Neural progenitor cell (in vitro differentiated cells): ENCODE results near the gene HGD. TPM values are rescaled to one million over a fixed set of nuclear protein-coding genes. Genes with fewer than 3 reads are reported as not detected.

ENCODE experiments used
- DNase-seq: peaks from one replicate; pipeline ENCODE4 v3.0.0-alpha.2; 2016; ENCODE audit warnings: low spot score
- H2AFZ ChIP-seq: fragments of 200-600 bp; sonication (generic); replicated peaks from 2 replicates; pipeline ENCODE4 v1.6.1; 2016; ENCODE audit warnings: antibody characterized with exemption
- H3F3A ChIP-seq: fragments of 200-600 bp; sonication (generic); 2 replicates; pipeline ENCODE4 v1.6.1; 2016; ENCODE audit warnings: antibody characterized with exemption, low read depth
- H3K27ac ChIP-seq: fragments of 200-600 bp; sonication (generic); 2 replicates; pipeline ENCODE4 v1.5.1; 2016; ENCODE audit warnings: mild to moderate bottlenecking
- H3K27me3 ChIP-seq: fragments of 200-600 bp; sonication (generic); 2 replicates; pipeline ENCODE4 v1.6.1; 2016; ENCODE audit warnings: mild to moderate bottlenecking, moderate library complexity
- H3K36me3 ChIP-seq: fragments of 200-600 bp; sonication (generic); 2 replicates; pipeline ENCODE4 v1.5.1; 2016
- H3K4me1 ChIP-seq: fragments of 200-600 bp; sonication (generic); 2 replicates; pipeline ENCODE4 v1.6.1; 2016; ENCODE audit warnings: mixed run types
- H3K4me2 ChIP-seq: fragments of 200-600 bp; sonication (generic); 2 replicates; pipeline ENCODE4 v1.6.1; 2016
- H3K4me3 ChIP-seq: fragments of 200-600 bp; sonication (generic); 2 replicates; pipeline ENCODE4 v1.5.1; 2016
- H3K79me2 ChIP-seq: fragments of 200-600 bp; sonication (generic); 2 replicates; pipeline ENCODE4 v1.6.1; 2016; ENCODE audit warnings: low read depth
- H3K9ac ChIP-seq: fragments of 200-600 bp; sonication (generic); 2 replicates; pipeline ENCODE4 v1.6.1; 2016
- H3K9me3 ChIP-seq: fragments of 200-600 bp; sonication (generic); 2 replicates; pipeline ENCODE4 v1.5.1; 2016; ENCODE audit warnings: low read depth
- H4K20me1 ChIP-seq: fragments of 200-600 bp; sonication (generic); 2 replicates; pipeline ENCODE4 v1.6.1; 2016; ENCODE audit warnings: low read depth
- H3K27ac Mint-ChIP-seq: 3 replicates; pipeline ENCODE4 v1.8.0; 2021; ENCODE audit warnings: mixed read lengths
- H3K27me3 Mint-ChIP-seq: 2 replicates; pipeline ENCODE4 v1.8.0; 2022; ENCODE audit warnings: low read depth, mild to moderate bottlenecking, inconsistent platforms, moderate library complexity, mixed read lengths; ENCODE audit not compliant: insufficient read depth
- H3K36me3 Mint-ChIP-seq: 3 replicates; pipeline ENCODE4 v1.8.0; 2021; ENCODE audit warnings: mixed read lengths
- H3K4me1 Mint-ChIP-seq: 3 replicates; pipeline ENCODE4 v1.8.0; 2021; ENCODE audit warnings: mixed read lengths
- H3K4me3 Mint-ChIP-seq: 3 replicates; pipeline ENCODE4 v1.8.0; 2021; ENCODE audit warnings: mild to moderate bottlenecking, moderate library complexity, mixed read lengths
- H3K9me3 Mint-ChIP-seq: 3 replicates; pipeline ENCODE4 v1.8.0; 2020; ENCODE audit warnings: mixed read lengths
- EZH2 ChIP-seq: fragments of 200-600 bp; sonication (generic); IDR thresholded peaks from 2 replicates; pipeline ENCODE4 v1.6.1; 2017; ENCODE audit warnings: antibody characterized with exemption, mild to moderate bottlenecking, moderate library complexity
- EZH2phosphoT487 ChIP-seq: fragments of 200-600 bp; sonication (generic); IDR thresholded peaks from 2 replicates; pipeline ENCODE4 v1.6.1; 2017; ENCODE audit warnings: antibody characterized with exemption
- total RNA-seq: library from RNA; depleted of rRNA; stranded (reverse); fragments of >200 nt; gene quantifications from 2 replicates; pipeline ENCODE4 v1.2.3, GENCODE V29; 2015; ENCODE audit warnings: low replicate concordance
- TF ChIP-seq, protein P1 (sequence below): fragments of 200-600 bp; sonication (generic); IDR thresholded peaks from 2 replicates; pipeline ENCODE4 v1.5.1; 2017; ENCODE audit warnings: antibody characterized with exemption, mild to moderate bottlenecking

The HGD gene
- total RNA-seq, 1 donor from 2014 or later, result not detected

DNA sequence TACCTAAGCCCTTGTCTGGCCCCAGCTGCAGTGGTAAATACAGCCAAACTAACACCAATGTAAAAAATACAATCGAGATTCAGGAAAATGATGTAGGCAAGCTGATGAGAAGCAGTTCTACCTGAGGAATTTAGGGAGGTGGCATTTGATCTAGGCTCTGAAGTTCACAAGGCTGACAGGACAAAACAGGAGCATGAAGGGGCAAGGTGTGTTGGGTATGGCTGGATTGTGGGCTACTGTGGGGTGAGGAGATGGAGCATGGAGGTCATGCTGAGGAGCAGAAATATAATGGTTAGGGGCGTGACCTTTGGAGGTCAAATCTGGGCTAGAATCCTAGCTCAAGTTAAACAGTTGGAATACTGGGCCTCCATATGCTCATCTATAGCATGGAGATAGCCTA is 79.4 kb downstream of the HGD start:
- no peak overlapping the region for H3K4me2 ChIP-seq
- H3K27me3 ChIP-seq, result no peaks in the 10 kb centered on the region
- no peaks in the 10 kb centered on the region for H3K9me3 ChIP-seq
- H4K20me1 ChIP-seq, result peaks cover 31% of the 10 kb centered on the region
- no peak overlapping the region for H3K4me3 ChIP-seq
- no peak overlapping the region for H3K27ac ChIP-seq
- peaks cover 4% of the 10 kb centered on the region for H3K36me3 ChIP-seq
- H3K4me1 ChIP-seq, result peaks cover 2% of the 10 kb centered on the region
- H3K36me3 Mint-ChIP-seq, result peaks cover 10% of the 10 kb centered on the region
- peaks cover 30% of the 10 kb centered on the region for H3K79me2 ChIP-seq
- no peaks in the 10 kb centered on the region for H3K9me3 Mint-ChIP-seq
- H3K4me1 Mint-ChIP-seq, result peaks cover 3% of the 10 kb centered on the region
- TF ChIP-seq, protein P1, sequence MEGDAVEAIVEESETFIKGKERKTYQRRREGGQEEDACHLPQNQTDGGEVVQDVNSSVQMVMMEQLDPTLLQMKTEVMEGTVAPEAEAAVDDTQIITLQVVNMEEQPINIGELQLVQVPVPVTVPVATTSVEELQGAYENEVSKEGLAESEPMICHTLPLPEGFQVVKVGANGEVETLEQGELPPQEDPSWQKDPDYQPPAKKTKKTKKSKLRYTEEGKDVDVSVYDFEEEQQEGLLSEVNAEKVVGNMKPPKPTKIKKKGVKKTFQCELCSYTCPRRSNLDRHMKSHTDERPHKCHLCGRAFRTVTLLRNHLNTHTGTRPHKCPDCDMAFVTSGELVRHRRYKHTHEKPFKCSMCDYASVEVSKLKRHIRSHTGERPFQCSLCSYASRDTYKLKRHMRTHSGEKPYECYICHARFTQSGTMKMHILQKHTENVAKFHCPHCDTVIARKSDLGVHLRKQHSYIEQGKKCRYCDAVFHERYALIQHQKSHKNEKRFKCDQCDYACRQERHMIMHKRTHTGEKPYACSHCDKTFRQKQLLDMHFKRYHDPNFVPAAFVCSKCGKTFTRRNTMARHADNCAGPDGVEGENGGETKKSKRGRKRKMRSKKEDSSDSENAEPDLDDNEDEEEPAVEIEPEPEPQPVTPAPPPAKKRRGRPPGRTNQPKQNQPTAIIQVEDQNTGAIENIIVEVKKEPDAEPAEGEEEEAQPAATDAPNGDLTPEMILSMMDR, result no peak
- no peak for TF ChIP-seq EZH2phosphoT487
- no peak for TF ChIP-seq EZH2
- H3K4me3 Mint-ChIP-seq, result no peak overlapping the region
- H2AFZ ChIP-seq, result no peak overlapping the region
- no peak overlapping the region for H3K9ac ChIP-seq
- peaks cover 26% of the 10 kb centered on the region for H3F3A ChIP-seq
- H3K27me3 Mint-ChIP-seq, result peaks cover 6% of the 10 kb centered on the region
- no peak overlapping the region for H3K27ac Mint-ChIP-seq
- DNase-seq, result no peak

DNA sequence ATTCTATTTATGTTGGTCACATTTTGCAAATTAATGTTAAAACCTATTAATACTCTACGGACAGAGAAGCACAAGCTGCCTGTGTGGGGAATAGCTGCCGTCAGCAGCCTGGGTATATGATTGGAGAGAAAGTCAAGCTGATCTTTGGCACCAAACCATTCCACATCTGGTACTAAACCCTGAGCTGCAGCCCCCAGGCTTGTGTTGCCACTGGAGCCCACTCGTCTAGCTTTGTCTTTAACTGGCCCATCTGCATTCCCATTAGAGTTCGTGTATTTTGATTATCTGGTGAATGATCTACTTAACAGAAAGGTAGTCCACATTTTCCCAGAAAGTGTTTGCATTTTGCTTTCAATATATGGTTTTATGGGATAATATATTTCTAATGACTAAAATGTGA is 80.5 kb downstream of the HGD start:
- H3K27me3 ChIP-seq, result no peaks in the 10 kb centered on the region
- no peak overlapping the region for H3K27ac ChIP-seq
- no peak for DNase-seq
- Mint-ChIP-seq H3K36me3 (peaks cover 12% of the 10 kb centered on the region), H3K4me1 (peaks cover 10% of the 10 kb centered on the region), H3K9me3 (no peaks in the 10 kb centered on the region), H3K27me3 (peaks cover 3% of the 10 kb centered on the region), H3K4me3 (no peak overlapping the region), H3K27ac (no peak overlapping the region)
- H3K4me1 ChIP-seq, result peaks cover 7% of the 10 kb centered on the region
- peaks cover 26% of the 10 kb centered on the region for H3F3A ChIP-seq
- H3K79me2 ChIP-seq, result peaks cover 41% of the 10 kb centered on the region
- TF ChIP-seq, protein P1, result no peak
- TF ChIP-seq EZH2phosphoT487 (no peak), EZH2 (no peak)
- peaks cover 38% of the 10 kb centered on the region for H4K20me1 ChIP-seq
- H3K9ac ChIP-seq, result no peak overlapping the region
- no peak overlapping the region for H3K4me2 ChIP-seq
- H3K36me3 ChIP-seq, result peaks cover 8% of the 10 kb centered on the region
- no peak overlapping the region for H3K4me3 ChIP-seq
- H3K9me3 ChIP-seq, result no peaks in the 10 kb centered on the region
- H2AFZ ChIP-seq, result no peak overlapping the region

DNA sequence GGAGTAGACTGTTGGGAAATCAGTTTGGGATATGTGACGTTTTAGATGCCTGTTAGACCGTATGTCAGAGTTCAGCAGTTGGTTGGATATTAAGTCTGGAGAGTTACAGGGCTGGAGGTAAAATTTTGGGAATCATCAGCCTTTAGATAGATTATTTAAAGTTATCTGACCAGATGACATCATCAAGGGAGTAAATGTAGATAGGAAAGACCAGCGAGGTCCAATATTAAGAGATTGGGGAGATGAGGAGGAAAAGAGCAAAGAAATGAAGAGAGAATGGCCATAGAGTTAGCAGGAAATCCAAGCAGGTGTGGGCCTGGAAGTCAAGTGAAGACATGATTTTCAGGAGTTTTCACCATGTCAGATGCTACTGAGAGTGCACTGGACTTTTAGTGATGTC is 82.8 kb downstream of the HGD start:
- peaks cover 12% of the 10 kb centered on the region for H3K36me3 Mint-ChIP-seq
- H3K4me3 Mint-ChIP-seq, result no peak overlapping the region
- H3K4me1 Mint-ChIP-seq, result peaks cover 10% of the 10 kb centered on the region

More for the DNA sequence above, 82.8 kb downstream of the HGD start:
- no peak overlapping the region for H3K27ac ChIP-seq
- DNase-seq, result no peak
- no peaks in the 10 kb centered on the region for H3K27me3 ChIP-seq
- H2AFZ ChIP-seq, result no peak overlapping the region
- H3K4me2 ChIP-seq, result no peak overlapping the region
- H3K4me1 ChIP-seq, result peaks cover 4% of the 10 kb centered on the region
- H3K4me3 ChIP-seq, result no peak overlapping the region
- H3K27me3 Mint-ChIP-seq, result peaks cover 5% of the 10 kb centered on the region
- H3K36me3 ChIP-seq, result peaks cover 8% of the 10 kb centered on the region
- H4K20me1 ChIP-seq, result peaks cover 38% of the 10 kb centered on the region
- TF ChIP-seq EZH2phosphoT487, result no peak
- TF ChIP-seq EZH2, result no peak
- TF ChIP-seq, protein P1, result no peak
- H3K79me2 ChIP-seq, result peaks cover 44% of the 10 kb centered on the region
- no peak overlapping the region for H3K27ac Mint-ChIP-seq
- no peaks in the 10 kb centered on the region for H3K9me3 Mint-ChIP-seq
- peaks cover 26% of the 10 kb centered on the region for H3F3A ChIP-seq
- H3K9me3 ChIP-seq, result no peaks in the 10 kb centered on the region
- H3K9ac ChIP-seq, result no peak overlapping the region
